Measurements from ENCODE around the gene SLC2A5.

The SLC2A5 gene

DNA sequence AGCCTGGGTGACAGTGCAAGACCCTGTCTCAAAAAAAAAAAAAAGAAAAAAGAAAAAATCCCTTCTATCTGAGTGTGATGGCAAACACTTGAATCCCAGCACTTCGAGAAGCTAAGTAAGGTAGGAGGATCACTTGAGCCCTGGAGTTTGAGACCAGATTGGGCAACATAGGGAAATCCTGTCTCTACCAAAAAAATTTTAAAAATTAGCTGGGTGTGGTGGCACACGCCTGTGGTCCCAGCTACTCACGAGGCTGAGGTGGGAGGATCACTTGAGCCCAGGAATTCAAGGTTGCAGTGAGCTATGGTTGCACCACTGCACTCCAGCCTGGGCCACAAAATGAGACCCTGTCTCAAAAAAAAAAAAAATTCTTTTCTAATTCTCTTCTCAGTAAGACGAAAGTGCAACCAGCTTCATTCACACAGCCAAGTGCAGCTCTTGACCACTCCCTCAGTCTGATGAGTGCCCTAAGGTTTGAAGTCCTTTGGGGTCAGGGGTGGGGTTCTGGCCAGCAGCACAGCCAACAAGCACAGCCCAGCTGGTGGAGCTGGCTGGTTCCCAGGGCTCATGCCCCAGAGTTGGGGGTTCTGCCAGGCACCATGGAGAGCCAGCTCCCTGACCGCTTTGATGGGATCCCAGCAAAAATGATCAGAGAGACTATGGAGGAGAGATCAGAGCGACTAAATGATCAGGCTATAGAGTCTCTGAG, 8.0 kb downstream of the SLC2A5 start:
- DNase-seq, result no peak

DNA sequence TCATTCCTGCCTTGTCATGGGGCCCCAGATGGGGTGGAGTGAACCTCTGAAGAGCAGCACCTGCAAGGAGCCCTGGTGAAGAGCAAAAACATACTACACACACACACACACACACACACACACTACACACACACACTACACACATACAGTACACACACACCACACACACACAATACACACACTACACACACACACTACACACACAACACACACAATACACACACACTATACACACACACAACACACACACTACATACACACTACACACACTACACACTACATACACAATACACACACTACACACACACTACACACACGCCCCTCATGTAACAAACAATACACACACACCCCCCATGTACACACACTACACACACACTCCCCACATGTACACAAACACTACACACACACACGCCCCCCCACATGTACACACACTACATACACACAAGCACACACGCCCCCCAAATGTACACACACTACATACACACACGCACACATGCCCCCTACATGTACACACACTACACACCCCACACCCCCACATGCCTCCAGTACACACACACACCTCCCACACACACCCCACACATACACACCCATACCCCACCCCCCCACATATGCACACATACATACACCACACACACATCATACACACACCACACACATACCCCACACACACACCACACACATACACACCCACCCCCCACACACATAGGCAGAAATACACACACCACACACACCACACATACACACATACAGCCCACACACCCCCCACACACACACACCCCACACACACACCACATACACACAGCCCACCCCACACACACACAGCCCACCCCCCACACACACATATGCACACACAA, 9.3 kb downstream of the SLC2A5 start:
- DNase-seq, result no peak

DNA sequence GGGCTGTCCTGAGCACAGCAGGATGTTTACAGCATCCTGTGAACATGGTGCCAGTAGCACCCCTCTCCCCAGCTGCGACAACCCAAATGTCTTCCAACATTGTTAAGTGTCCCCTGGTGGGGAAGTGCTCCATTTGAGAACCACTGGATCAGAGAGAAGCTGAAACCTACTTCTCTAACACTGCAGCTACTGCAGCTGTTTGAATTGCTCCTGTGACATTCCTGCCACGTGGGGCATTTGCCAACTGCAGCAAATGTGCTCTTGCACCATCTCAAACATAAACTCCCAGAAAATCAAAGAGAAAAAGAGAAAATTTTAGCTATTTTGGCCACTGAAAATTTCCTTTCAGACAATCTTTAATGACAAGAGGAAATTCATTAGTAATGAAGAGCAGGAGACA, 11.0 kb downstream of the SLC2A5 start:
- DNase-seq, result no peak

DNA sequence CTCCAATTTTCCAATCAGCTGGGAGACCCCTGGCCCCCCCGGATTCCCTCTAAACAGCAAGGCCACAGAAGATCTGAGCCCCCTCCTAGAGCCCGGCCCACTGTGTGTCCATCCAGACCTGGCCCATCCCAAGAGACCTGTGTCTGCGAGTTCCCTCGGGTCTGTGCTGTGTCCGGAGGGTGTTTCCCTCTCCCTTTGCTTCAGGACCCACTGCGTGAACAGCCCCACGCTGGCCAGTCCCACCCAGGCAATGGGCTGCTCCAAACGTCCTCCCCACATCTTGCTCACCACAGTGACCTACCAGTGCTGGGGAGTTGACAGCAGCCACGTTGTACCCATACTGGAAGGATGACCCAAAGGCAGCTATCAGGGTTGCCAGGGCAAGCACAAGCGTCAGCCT, 11.6 kb downstream of the SLC2A5 start:
- DNase-seq, result no peak

DNA sequence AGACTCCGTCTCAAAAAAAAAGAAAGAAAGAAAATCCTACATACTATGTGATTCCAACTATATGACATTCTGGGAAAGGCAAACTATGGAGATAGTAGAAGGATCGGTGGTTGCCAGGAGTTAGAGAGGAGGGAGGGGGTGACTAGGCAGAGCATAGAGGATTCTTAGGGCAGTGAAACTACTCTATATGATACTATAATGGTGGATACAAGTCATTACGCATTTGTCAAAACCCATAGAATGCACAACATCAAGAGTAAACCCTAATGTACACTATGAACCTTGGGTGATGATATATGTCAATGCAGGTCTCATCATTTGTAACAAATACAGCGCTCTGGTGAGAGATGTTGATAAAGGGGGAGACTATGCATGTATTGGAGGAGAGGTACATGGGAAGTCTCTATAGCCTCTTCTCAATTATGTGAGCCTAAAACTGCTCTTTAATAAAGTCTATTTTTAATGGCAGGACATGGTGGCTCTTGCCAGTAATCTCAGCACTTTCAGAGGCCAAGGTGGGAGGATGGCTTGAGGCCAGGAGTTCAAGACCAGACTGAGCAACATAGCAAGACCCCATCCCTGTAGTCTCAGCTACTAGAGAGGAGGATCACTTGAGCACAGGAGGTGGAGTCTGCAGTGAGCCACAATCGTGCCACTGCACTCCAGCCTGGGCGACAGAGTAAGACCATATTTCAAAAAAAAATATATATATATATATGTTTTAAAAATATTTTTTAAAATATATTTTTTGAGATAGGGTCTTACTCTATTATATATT, 17.0 kb downstream of the SLC2A5 start:
- no peak for DNase-seq

DNA sequence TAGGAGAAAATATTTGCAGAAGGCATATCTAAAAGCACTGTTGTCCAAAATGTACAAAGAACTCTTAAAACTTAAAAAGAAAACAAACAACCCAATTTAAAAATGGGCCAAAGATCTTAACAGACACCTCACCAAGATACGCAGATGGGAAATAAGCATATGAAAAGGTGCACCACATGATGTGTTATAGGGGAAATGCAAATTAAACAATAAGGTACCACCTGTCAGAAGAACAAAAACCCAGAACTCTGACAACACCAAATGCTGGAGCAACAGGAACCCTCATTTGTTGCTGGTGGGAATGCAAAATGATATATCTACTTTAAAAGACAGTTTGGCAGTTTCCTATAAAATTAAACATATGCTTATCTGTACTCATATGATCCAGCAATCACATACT, 18.1 kb downstream of the SLC2A5 start:
- no peak for DNase-seq

DNA sequence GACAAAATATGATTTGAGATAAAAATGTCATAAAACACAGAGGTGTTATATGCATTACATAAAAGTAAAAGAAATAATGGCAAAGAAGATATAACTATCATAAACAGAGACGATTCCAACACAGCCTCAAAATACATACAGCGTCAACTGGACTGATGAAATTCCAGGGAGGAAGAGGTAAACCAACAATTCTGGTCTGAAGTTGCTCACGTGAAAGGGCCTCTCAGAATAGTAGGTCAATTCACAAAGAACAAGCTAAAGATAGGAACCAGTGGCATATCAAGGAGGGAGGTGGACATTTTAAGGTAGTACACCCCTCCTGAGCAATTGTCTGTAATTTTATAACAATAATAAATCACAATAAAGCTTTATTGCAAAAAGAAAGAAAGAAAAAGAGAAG, 18.6 kb downstream of the SLC2A5 start:
- DNase-seq, result no peak

DNA sequence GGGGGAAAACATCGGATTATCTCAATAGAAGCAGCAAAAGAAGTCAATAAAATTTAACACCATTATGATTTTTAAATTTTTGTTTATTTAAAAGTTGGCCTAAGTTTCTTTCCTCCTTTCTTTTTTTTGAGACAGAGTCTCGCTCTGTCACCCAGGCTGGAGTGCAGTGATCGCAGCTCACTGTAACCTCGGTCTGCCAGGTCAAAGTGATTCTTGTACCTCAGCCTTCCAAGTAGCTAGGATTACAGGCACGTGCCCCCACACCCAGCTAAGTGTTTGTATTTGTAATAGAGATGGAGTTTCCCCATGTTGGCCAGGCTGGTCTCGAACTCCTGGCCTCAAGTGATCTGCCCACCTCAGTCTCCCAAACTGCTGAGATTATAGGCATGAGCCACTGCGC, 20.9 kb downstream of the SLC2A5 start:
- no peak for DNase-seq

DNA sequence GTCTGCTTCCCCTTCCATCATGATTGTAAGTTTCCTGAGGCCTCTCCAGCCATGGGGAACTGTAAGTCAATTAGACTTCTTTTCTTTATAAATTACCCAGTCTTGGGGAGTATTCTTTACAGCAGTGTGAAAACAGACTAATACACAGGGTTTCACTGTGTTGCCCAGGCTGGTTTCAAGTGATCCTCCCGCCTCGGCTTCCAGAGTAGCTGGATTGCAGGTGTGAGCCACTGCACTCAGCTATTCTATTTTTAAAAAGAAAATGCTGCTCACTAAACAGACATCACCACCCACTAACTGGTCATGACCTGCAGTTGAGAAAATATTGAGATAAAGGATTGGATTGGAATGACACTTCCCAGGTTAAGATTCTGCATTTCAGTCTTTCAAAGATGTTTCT, 22.4 kb downstream of the SLC2A5 start:
- no peak for DNase-seq

DNA sequence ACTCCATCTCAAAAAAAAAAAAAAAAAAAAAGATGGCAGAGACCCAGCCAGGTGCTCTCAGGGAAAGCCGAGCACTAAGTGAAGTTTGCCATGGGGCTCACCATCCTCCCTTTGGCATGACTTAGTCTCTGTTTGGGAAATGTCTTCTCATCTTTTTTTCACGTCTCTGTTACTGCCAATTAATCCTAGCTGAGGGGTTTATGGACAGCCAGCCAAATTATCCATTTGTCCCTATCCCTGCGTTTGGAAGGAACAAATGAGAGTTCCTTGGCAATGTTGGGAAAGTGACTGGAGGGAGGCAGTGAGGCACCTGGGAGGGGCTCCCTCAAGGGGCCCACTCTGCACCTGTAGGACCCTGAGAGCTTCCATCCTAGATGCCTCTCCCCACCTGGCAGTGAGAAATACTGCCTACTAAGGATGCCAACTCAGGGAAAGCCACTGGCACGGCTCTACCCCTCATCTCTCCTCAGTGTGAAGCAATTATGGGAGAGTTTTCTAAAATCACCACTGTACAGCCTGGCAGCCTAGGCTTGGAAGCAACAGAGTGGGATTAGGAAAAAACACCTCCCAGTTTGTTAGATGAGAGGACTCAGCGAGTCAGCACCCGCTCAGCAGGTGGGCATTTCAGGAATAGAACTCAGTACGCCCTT, 23.4 kb downstream of the SLC2A5 start:
- no peak for DNase-seq

DNA sequence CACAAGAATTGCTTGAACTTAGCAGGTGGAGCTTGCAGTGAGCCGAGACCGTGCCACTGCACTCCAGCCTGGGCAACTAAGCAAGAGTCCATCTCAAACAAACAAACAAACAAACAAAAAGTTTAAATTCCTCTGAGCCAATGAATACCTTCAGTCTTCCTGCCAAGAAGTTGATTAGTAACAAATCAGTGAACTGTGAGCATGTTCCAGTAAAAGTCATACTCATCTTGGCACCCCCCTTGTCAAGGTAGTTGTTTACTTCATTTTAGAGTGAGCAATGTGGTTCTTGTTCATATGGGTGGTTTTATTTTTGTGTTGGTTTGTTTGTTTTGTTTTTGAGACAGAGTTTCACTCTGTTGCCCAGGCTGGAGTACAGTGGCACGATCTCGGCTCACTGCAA, 25.2 kb downstream of the SLC2A5 start:
- DNase-seq, result no peak

DNA sequence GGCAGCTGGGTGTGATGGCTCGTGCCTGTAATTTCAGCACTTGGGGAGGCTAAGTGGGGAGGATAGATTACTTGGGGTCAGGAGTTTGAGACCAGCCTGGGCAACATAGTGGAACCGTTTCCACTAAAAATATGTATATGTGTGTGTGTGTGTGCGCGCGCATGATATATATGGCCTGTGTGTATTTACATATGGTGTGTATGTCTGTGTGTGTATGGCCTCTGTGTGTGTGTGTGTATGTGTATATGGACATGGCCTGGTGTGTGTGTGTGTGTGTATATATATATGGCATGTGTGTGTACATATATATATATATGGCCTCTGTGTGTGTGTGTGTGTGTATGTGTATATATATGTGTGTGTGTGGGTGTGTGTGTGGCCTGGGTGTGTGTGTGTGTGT, 27.2 kb downstream of the SLC2A5 start:
- DNase-seq, result no peak

DNA sequence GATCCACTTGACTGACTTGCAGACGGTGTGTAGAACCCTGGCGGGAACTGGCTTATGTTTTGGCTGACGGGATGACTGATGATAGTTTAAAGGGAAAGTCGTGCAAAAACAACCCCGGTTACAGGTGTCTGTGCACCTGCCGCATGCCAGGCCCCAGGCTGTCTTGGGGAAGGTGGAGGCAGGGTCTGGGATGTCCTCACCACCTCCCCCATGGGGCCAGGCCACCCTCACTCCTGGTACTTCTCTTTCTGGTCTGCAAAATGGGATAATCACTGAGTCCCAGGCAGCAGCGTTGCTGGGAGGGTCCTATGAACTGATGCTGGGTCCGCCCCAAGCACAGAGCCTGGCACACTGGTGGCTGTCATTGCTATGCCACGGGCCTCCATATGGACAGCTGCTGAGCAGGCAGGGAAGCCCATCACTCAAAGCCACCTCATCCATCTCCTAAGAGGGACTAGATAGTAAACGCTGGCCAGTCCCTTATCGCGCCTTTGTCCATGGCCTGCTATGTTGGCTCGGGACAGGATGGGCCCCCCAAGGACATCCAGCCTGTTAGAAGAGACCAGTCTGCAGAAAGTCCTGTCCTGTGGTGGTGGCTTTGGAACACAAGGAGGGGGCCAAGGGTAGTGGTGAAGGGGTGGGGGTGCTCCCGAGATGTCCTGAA, 28.2 kb downstream of the SLC2A5 start:
- DNase-seq, result no peak

DNA sequence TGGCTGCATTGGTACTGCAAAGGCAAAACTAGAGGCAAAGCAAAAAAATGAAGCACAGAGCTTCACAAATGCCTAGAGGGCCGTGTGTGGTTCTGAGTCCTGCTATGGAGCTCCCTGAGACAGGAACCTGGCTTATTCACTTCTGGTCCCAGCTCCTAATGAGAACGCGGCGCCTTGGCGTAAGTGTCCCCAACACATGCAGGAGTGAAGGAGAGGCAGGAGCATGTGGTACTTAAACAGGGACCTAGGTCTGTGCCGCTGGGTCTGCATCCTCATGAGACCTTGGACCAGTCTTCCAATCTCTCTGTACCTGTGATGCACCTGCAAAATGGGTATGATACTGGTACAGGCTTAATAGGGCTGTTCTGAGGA, 28.8 kb downstream of the SLC2A5 start:
- no peak for DNase-seq

DNA sequence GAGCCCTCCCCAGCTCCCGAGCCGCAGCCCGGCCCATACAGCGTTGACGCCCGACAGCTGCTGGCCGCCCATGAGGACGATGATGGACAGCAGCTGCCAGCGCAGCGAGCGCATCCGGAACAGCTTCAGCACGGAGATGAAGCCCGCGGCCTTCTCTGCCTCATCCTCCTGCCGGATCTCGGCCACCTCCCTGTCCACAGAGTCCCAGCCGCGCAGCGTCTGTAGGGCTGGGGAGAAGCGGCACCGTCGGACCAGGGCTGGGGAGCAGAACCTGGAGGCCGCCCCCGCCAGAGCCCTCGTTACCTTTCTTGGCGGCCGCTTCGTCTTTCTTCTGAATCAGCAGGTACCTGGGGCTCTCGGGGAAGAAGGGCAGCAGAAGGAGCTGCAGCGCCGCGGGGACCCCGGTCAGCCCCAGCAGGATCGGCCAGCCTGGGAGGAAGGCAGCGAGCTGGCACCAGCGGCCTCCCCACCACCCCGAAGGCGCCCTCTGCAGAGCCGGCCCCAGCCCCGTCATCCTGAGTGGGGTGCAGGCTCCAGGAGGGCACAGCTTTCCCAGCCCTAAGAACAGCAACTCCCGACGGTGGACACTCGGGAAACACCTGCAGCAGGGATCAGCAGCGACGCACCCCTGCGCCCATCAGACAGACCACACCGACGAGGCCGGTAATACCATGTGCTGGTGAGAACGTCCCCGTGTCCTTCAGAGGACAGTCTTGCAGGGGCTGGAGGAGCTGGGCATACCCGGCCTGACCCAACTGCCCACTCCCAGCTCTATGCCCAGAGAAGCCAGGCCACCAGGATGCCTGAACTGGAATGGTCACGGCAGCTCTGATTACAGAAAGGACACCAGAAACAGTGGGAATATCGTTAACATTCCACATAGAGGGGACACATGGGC, 29.4 kb downstream of the SLC2A5 start:
- DNase-seq, result no peak

DNA sequence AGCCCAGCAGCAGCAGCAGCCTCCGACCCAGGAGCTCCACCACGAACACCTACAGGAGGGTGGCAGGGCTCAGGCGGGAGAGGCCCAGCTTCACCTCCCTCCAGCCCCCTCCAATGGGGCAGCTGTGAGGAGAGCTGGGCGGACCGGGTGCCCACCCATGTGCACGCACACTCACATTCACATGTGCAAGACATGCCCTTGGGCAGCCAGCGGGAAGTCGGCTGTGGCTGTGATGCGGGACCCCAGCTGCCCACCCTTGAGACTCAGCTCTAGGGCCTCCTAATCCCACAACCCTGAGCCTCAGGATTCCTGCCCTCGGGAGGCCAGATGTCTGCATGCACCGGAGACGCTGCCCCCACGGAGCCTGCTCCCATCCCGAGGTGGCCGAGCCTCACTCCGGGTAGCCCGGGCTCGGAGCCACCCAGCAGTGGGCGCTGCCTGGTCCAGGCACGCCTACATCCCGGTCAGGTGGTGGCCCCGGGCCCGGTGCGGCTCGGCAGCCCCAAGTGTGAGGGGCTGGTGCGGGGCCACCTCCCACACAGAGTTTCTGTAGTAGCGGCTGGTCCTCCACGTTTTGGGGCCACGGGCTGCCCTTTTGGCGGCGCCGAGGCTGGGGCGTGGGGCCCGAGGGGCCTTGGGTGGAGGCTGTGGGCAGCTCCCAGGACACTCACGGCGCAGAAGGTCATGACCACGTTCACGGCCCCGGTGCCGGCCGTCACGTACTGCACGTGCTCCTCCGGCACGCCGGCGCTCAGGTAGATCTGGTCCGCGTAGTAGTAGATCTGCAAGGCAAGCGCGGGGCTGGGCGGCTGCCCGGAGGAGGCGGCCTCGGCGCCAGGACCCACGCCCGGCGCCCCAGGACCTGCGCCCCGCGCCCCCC, 30.3 kb downstream of the SLC2A5 start:
- no peak for DNase-seq

DNA sequence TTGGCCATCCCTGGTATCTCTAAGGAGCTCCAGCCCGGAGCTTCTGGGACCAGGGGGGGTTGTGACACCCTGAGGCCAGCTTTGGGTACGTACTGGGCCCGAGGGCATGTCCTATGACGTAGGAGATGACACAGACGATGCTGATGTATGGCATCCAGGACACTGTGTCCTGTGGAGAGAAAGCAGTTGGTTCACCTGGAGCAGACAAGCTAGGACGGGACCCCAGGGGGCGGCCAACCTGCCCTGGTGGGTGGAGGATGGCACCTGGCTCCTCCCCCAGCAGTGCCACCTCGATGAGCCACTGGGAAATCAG, 31.1 kb downstream of the SLC2A5 start:
- DNase-seq, result no peak

DNA sequence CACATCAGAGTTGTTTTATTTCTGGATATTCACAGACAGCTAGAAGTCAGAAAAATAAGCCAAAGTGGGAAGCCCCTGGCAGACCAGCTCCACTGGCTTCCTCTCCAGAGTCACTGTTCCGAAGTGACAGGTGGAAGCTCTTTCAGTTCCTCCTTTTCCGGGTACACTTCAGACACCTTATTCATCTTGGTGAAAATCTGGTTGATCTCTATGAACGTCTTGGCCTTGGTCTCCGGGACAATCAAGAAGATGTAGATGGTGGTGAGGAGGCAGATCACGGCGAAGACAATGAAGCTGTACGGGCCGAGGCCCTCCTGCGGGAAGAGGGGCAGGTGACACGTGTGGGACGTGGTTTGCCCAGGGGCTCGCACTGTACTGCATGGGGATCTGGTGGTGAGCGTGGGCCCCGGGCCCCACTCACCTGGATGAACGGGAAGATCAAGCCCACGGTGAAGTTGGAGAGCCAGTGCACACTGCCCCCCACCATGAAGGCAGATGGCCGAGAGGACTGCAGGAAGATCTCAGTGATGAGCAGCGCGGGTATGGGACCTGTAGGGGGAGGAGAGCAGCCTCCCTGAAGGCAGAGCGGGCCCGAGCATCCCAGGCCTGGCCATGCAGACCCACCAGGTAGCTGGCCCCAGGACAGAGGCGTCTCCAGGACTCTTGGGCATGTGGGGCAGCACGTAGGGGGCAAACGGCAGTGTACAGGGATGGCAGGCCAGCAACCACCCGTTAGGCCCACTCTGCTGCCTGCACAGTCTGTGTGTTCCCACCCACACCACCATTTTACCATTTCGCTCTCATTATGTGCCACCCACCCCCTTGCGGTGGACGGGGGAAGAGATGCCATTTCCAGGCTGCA, 31.7 kb downstream of the SLC2A5 start:
- no peak for DNase-seq

DNA sequence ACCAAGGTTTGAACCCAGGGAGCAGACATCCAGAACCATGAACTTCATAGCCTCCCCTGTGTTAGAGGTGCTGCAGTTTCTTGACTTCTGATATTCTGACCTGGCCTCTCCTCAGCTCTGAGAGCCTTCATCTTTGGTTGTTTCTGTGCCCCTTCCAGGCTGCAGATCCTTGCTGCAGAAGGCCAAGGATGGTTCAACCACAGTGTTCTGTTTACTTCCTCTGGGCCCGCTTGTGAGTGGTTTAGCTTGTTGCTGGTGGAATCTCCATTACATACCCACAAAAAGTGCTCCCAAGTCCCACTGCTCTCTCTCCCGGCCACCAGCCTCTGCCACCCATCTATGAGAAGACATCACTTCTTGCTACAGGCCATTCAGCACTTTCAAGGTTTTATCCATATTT, 34.2 kb downstream of the SLC2A5 start:
- DNase-seq, result no peak

DNA sequence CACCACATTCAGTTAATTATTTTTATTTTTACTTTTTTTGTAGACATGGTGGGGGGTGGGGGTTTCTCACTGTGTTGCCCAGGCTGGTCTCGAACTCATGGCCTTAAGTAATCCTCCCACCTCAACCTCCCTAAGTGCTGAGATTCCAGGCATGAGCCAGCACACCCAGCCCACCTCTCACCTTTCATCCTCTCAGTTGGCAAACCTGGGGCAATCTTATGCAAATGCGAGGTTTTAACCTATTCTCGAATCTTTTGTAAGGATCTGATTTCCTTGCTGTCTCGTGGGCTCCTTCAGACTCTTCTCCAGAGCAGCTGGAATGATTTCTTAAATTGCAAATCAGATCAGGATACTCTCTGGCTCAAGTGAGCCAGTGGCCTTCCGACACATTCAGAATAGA, 36.1 kb downstream of the SLC2A5 start:
- no peak for DNase-seq

Measured in NCI-H524 treated with DMSO at 0.1 percent for 48 hours (cell line).